GM12878 (cell line): ENCODE results near the gene ELOA2. TPM values are rescaled to one million over a fixed set of nuclear protein-coding genes. Genes with fewer than 3 reads are reported as not detected.

Experiments used
- ATAC-seq: fragments of 200-7000 bp; cut with Tn5 transposase; 3 replicates; pipeline ENCODE4 v1.9.1; 2020; ENCODE audit warnings: mild to moderate bottlenecking, moderate library complexity
- BruUV-seq: library from RNA; stranded (reverse); fragments of 400-500 nt; replicated peaks from 2 replicates; lab custom pipeline; 2021; lab: Mats Ljungman, UMichigan
- CTCF ChIA-PET: fragments of 300-600 bp; sonication (Branson Sonifier 250); formaldehyde crosslinking; extraction: SDS; loops from one replicate; lab custom pipeline; 2021; ENCODE audit warnings: inconsistent platforms; lab: Yijun Ruan, JAX
- POLR2A ChIA-PET: fragments of 350-600 bp; formaldehyde crosslinking; extraction: SDS; loops from one replicate; lab custom pipeline; 2021; ENCODE audit warnings: inconsistent platforms; lab: Charles Lee
- RAD21 ChIA-PET: fragments of 300-600 bp; sonication (Branson Sonifier 250); formaldehyde crosslinking; loops from one replicate; lab custom pipeline; 2023; ENCODE audit warnings: antibody characterized with exemption; ENCODE audit not compliant: unreplicated experiment; lab: Charles Lee
- SMC1A ChIA-PET: fragments of 300-600 bp; sonication (Branson Sonifier 250); formaldehyde crosslinking; loops from one replicate; lab custom pipeline; 2023; ENCODE audit not compliant: unreplicated experiment, uncharacterized antibody; lab: Charles Lee
- DNase-seq: peaks from one replicate; pipeline ENCODE4 v3.0.0-alpha.2; 2011; ENCODE audit warnings: low read depth, low spot score
- FAIRE-seq: peaks from 3 replicates; lab custom pipeline; 2011; peaks lifted over from hg19 to GRCh38; lab: Jason Lieb, UNC
- H2AFZ ChIP-seq: 2 replicates; pipeline ENCODE4 v1.6.0; 2011; ENCODE audit warnings: low read depth, low read length, control low read depth; ENCODE audit not compliant: control insufficient read depth
- H3K27ac ChIP-seq: 2 replicates; pipeline ENCODE4 v1.5.1; 2011; ENCODE audit warnings: control low read depth; ENCODE audit not compliant: control insufficient read depth, insufficient read depth
- H3K27me3 ChIP-seq, 2 experiments: replicated peaks in 1 of 2; 2 replicates each; pipeline versions ENCODE4 v1.6.0 to v1.6.1; 2011; ENCODE audit warnings: low read length in 1 of 2; ENCODE audit not compliant: control insufficient read depth in 2 of 2, insufficient read depth in 2 of 2
- H3K36me3 ChIP-seq, 2 experiments: 2 replicates each; pipeline ENCODE4 v1.5.1; 2011; ENCODE audit warnings: low read length in 1 of 2; ENCODE audit not compliant: control insufficient read depth in 2 of 2, insufficient read depth in 2 of 2
- H3K4me1 ChIP-seq: 2 replicates; pipeline ENCODE4 v1.6.1; 2011; ENCODE audit warnings: mild to moderate bottlenecking, low read length, moderate library complexity, mixed read lengths; ENCODE audit not compliant: control insufficient read depth, insufficient read depth
- H3K4me2 ChIP-seq: 2 replicates; pipeline ENCODE4 v1.6.0; 2011; ENCODE audit warnings: control low read depth; ENCODE audit not compliant: control insufficient read depth, insufficient read depth
- H3K4me3 ChIP-seq: fragments of 200-600 bp; sonication (generic); 2 replicates; pipeline ENCODE4 v1.5.1; 2016
- H3K79me2 ChIP-seq: 2 replicates; pipeline ENCODE4 v1.6.0; 2011; ENCODE audit warnings: low read length; ENCODE audit not compliant: control insufficient read depth, insufficient read depth
- H3K9ac ChIP-seq: 2 replicates; pipeline ENCODE4 v1.8.0; 2011; ENCODE audit warnings: low read length, control low read depth, mixed read lengths; ENCODE audit not compliant: control insufficient read depth, insufficient read depth
- H3K9me3 ChIP-seq: replicated peaks from 3 replicates; pipeline ENCODE4 v1.5.1; 2011; ENCODE audit warnings: mild to moderate bottlenecking, low read length; ENCODE audit not compliant: control insufficient read depth, insufficient read depth
- H4K20me1 ChIP-seq: 2 replicates; pipeline ENCODE4 v1.6.0; 2011; ENCODE audit not compliant: control insufficient read depth, insufficient read depth
- ATF3 ChIP-seq: IDR thresholded peaks from 2 replicates; pipeline ENCODE4 v1.6.1; 2011; ENCODE audit warnings: low read depth, mild to moderate bottlenecking, low read length, moderate library complexity, borderline replicate concordance; ENCODE audit errors: extremely low read depth
- CTCF ChIP-seq, 3 experiments: IDR thresholded peaks in 2 of 3; conservative IDR thresholded peaks in 1 of 3; 2 replicates each; pipeline ENCODE4 v1.5.1; 2011; ENCODE audit warnings: low read depth in 3 of 3, low read length in 3 of 3, mild to moderate bottlenecking in 3 of 3, control low read depth in 2 of 3, moderate library complexity in 2 of 3, inconsistent platforms in 1 of 3, mixed read lengths in 1 of 3; ENCODE audit not compliant: control insufficient read depth in 2 of 3, insufficient read depth in 1 of 3; ENCODE audit errors: extremely low read depth in 1 of 3
- ELK1 ChIP-seq: IDR thresholded peaks from 2 replicates; pipeline ENCODE4 v1.6.1; 2012; ENCODE audit warnings: low read depth, low read length, improper control_type of control experiment
- FOXM1 ChIP-seq: IDR thresholded peaks from 2 replicates; pipeline ENCODE4 v1.6.1; 2012; ENCODE audit warnings: low read depth, mild to moderate bottlenecking, inconsistent platforms, low read length, moderate library complexity
- HDAC2 ChIP-seq: fragments of 200-600 bp; sonication (generic); IDR thresholded peaks from 2 replicates; pipeline ENCODE4 v1.6.1; 2017
- KAT2A ChIP-seq: conservative IDR thresholded peaks from 2 replicates; pipeline ENCODE4 v1.6.1; 2011; ENCODE audit warnings: low read depth, low read length; ENCODE audit not compliant: control insufficient read depth
- NKRF ChIP-seq: fragments of 450-650 bp; conservative IDR thresholded peaks from 2 replicates; pipeline ENCODE4 v1.6.1; 2017; ENCODE audit warnings: mild to moderate bottlenecking, moderate library complexity
- NR2C2 ChIP-seq: IDR thresholded peaks from 2 replicates; pipeline ENCODE4 v1.6.1; 2011; ENCODE audit warnings: borderline replicate concordance, low read depth; ENCODE audit not compliant: control insufficient read depth, insufficient read length
- RAD21 ChIP-seq: IDR thresholded peaks from 2 replicates; pipeline ENCODE4 v1.6.1; 2011; ENCODE audit warnings: mild to moderate bottlenecking, low read depth, low read length, moderate library complexity; ENCODE audit not compliant: insufficient read depth
- YY1 ChIP-seq: IDR thresholded peaks from 2 replicates; pipeline ENCODE4 v1.6.1; 2011; ENCODE audit warnings: low read depth, mild to moderate bottlenecking, low read length
- ZBTB4 ChIP-seq: fragments of 450-650 bp; formaldehyde crosslinking; IDR thresholded peaks from 2 replicates; pipeline ENCODE4 v1.4.0; 2022; ENCODE audit warnings: mild to moderate bottlenecking, moderate library complexity
- WGBS: methylation state at CpG from one replicate; pipeline ENCODE4 v1.1.6; 2016; ENCODE audit warnings: low lambda C conversion rate; ENCODE audit not compliant: insufficient replicate concordance, insufficient coverage; ENCODE audit errors: missing lambda C conversion rate; 5-methylcytosine and 5-hydroxymethylcytosine counted together
- in situ Hi-C: fragments of 300-500 bp; cut with MboI; formaldehyde crosslinking; loops from 9 replicates; pipeline ENCODE4 v1.14.3; 2018; ENCODE audit warnings: mixed read lengths
- intact Hi-C: fragments of 100-400 bp; cut with micrococcal nuclease; formaldehyde crosslinking; loops from one replicate; pipeline ENCODE4 v1.14.2; 2022; ENCODE audit not compliant: unreplicated experiment
- polyA plus RNA-seq, 11 experiments: library from polyadenylated mRNA; depleted of rRNA in 4 of 11; unstranded in 6 of 11; stranded (reverse) in 5 of 11; fragments of >200 nt; fragmentation: Nextera tagmentation in 4 of 11; fragmentation: Illumina TruSeq in 1 of 11; extraction: Ambion mirVana in 4 of 11; extraction: Trizol in 1 of 11; gene quantifications; 1 replicate in 1 of 11; 2 replicates in 10 of 11; pipeline versions ENCODE4 v1.2.1 to v1.2.3, GENCODE V29; 2011 to 2016; ENCODE audit warnings: inconsistent platforms in 2 of 11, missing spikeins in 2 of 11, low read depth in 1 of 11
- total RNA-seq, 4 experiments: library from RNA; depleted of rRNA in 3 of 4; stranded (reverse); fragments of >200 nt in 3 of 4; fragmentation: Illumina TruSeq in 1 of 4; extraction: Trizol in 1 of 4; gene quantifications; 2 replicates each; pipeline versions ENCODE4 v1.2.1 to v1.2.3, GENCODE V29; 2013 to 2021

The ELOA2 gene
- total and polyA plus RNA-seq, 10 of the 15 experiments (the other 5 are each of a cell fraction or from before 2014, with no cell fraction given), result not detected

- TF ChIP-seq ZBTB4 (CRISPR knock-in tag), result no peak
- no peak for TF ChIP-seq NKRF
These were observed 18.9 kb upstream of the ELOA2 start (continued) for GRCh38 chr18:47054369-47054768.

- FAIRE-seq, result peak; percentile 78
- ATAC-seq, result peak; percentile 71
- TF ChIP-seq YY1 (no peak), RAD21 (peak; percentile 71), CTCF (IDR thresholded peaks at IDR 0.05 in 2 of 3, conservative IDR thresholded peaks at IDR 0.05 in 1 of 3; ENCODE audit: control insufficient read depth in 2 of 3, extremely low read depth in 1 of 3, insufficient read depth in 1 of 3, low read depth in 3 of 3, low read length in 3 of 3) (peak; percentile 68 to 76 (median 70)), ATF3 (no peak), FOXM1 (no peak), KAT2A (no peak), ELK1 (no peak), NR2C2 (no peak), HDAC2 (no peak)
These were observed 15.0 kb upstream of the ELOA2 start for GRCh38 chr18:47050468-47050867.

More at GRCh38 chr18:47050468-47050867, 15.0 kb upstream of the ELOA2 start:
- WGBS, result 21% methylated on average over 7 of the region's 7 CpGs
- intact Hi-C loops, result loop anchor here (1.0 kb wide), 1 partner anchor 155 kb away; no protein-coding TSS in a partner anchor
- ChIA-PET RAD21 (interaction anchor here (2.2 kb wide), 1 partner anchor 154 kb away, joined by 15 read pairs; no protein-coding TSS in a partner anchor), POLR2A (no interaction called here), SMC1A (interaction anchor here (0.7 to 1.7 kb wide), 4 partner anchors 151 to 426 kb away, joined by 3 to 9 read pairs (median 4); no protein-coding TSS in a partner anchor), CTCF (interaction anchor here (1.0 to 5.1 kb wide), 10 partner anchors 13 to 705 kb away, joined by 3 to 56 read pairs (median 3); no protein-coding TSS in a partner anchor)
- Histone ChIP-seq H3K27me3 (no peaks in the 10 kb centered on the region), H4K20me1 (no peaks in the 10 kb centered on the region), H3K36me3 (no peaks in the 10 kb centered on the region), H3K4me3 (no peak overlapping the region), H3K9me3 (no peaks in the 10 kb centered on the region), H3K9ac (no peak overlapping the region), H3K4me1 (no peaks in the 10 kb centered on the region), H2AFZ (no peak overlapping the region), H3K27ac (no peak overlapping the region), H3K79me2 (no peaks in the 10 kb centered on the region), H3K4me2 (no peak overlapping the region)
- DNase-seq, result no peak
- in situ Hi-C loops, result no loop called here
- BruUV-seq, result no TSS peak
